SIG-M5 (cell line): Measurements from ENCODE around the gene MPPED2.
"Not testable (repeated sequence)": the region's sequence is repeated elsewhere in the genome, so short reads cannot be mapped to it uniquely, and the experiment has no call there.

Experiments used
- DNase-seq: peaks from one replicate; lab custom pipeline; 2025; lab: John Stamatoyannopoulos, UW

Gene MPPED2

GRCh38 chr11:30579415-30580175, 6.6 kb downstream of the MPPED2 start:
- DNase-seq = no peak

DNA sequence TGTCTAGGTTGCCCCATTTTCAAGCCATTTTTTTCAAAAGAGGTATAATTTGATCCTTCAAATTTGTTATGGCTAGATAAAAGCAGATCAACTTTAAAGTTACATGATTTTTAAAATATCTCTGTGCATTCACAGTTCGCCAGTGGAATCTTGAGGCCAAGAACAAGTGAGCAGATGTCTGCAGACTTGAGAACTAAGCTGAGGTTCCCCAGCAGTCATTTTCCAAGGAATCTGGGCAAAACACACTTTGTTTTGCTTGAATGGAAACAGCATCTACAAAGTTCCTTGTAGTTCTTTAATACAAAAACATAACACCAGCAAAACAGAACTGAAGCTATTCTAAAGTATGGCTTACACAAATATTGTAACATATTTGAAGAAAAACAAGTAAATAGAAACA, 7.7 kb downstream of the MPPED2 start:
- no peak for DNase-seq

DNA sequence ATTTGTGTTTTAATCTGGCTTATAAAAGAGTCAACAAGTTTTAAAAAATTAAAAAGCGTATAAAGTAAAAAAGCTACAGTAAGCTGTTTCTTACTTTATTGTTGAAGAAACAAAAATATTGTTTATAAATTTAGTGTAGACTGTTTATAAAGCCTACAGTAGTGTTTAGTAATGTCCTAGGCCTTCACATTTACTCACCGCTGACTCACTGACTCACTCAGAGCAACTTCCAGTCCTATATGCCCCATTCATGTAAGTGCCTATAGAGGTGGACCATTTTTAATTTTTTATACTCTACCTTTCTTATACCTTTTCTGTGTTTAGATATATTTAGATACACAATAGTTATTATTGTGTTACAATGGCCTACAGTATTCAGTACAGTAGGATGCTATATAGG, 12.2 kb downstream of the MPPED2 start:
- DNase-seq = no peak

DNA sequence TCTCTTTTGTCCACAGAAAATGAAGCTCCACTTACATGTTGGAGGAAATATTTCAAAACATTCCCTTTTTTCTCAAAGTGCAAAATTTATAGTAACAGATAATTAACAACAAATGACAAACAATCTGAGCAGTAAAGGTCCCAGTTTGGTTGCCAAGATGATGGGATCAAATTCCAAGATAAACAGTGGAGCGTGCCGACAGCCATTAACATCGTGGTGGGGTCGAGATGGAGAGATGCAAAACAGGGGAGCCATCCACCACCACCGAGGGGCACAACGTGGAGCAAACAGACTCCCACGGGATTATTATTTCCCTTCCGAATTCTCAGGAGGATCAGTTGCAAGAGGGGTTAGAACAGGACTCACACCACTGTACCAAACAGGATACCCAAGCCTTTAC, 17.2 kb downstream of the MPPED2 start:
- DNase-seq = no peak

- DNase-seq = no peak
These were observed 18.5 kb downstream of the MPPED2 start for GRCh38 chr11:30567644-30568043.

GRCh38 chr11:30567120-30567519, 19.0 kb downstream of the MPPED2 start:
- no peak for DNase-seq

DNA sequence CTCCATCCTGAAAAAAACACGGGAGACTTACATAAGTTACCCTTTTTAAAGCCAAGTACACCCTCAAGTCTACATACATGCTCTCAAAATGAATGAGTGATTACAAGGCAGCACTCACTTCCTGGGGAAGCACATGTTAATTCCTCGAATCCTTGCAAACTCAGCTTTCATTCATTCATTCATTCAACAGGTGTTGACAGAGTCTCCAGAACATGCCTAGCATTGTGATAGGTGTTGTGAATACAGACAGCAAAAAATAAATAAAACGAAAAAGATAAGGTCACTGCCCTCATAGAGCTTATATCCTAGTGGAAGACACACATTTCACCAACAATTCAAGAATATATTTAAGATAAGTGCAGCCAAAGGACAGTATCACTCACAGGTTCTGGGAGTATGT, 19.7 kb downstream of the MPPED2 start:
- DNase-seq = no peak

- no peak for DNase-seq
These were observed 21.1 kb downstream of the MPPED2 start for GRCh38 chr11:30565027-30565426.

- DNase-seq = no peak
These were observed 24.3 kb downstream of the MPPED2 start for GRCh38 chr11:30561691-30562415.

DNA sequence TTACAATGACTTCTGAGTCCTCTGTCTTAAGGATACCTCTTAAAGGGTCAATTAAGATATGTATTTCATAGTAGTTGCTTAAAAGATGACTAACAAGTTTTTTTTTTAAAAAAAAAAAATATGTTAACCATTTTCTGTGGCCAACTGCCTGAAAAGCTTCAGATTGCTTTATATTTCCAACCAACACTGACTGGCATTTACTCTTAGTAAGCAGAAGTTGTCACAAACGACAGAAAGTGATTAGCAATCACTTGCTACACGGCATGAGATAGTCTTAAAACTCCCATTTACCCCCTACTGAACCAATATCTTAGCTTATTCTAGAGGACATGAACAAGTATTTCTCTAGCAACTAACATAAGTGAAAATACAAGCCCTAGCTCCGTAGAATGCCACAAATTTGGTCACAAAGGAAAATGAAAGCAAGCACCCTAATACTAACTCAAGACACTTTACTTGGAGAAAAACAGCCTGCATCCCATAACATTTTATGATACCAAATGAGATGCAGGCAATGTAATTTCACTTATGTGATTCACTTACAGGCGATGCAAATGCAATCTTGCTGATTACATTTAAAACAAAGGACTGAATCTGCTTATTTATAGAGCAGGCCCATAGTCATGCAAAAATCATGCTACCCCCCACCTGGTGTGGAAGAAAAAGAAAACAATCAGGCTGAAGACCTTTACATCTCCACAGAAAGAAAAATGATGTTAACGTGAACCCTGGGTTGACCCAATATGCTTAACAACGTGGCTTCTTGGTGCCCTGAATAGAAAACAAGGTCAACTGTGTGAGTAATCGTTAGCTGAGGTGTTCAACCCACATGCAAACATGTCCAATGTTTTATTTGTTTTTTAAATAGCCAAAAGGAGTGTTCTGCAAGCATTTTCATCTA, 25.7 kb downstream of the MPPED2 start:
- no peak for DNase-seq

GRCh38 chr11:30559004-30559403, 27.1 kb downstream of the MPPED2 start:
- DNase-seq = no peak

DNA sequence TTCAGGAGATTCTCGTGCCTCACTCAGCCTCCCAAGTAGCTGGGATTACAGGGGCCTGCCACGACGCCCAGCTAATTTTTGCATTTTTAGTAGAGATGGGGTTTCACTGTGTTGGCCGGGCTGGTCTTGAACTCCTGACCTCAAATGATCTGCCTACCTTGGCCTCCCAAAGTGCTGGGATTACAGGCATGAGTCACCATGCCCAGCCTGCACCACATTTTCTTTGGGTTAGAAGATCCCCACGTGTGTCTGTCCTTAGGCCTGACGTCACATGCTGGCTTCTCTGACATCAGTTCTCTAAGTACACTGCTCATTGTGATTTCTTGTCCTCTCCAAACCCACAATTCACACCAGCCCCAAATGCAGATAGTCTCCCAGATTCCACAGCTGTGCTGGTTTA, 31.6 kb downstream of the MPPED2 start:
- not testable (repeated sequence) for DNase-seq

- DNase-seq = no peak
These were observed 32.5 kb downstream of the MPPED2 start for GRCh38 chr11:30553521-30554110.

DNA sequence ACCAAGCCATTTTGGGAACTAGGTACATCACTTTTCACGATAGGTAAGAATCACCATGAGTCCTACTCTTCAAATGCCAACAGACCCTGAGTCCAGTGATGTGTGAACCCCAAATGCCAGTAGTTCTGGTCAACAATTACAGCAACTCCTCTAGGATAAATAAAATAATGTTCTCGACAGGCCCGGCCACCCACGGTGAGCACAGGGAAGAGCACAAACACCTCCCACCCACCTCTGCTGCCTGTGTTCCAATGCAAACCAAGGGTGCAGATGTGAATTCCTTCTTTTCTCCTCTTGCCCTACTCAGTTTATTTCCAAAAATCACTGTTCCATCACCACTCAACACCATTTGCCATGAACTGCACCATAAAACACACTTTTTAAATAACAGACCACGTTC, 33.3 kb downstream of the MPPED2 start:
- no peak for DNase-seq

DNA sequence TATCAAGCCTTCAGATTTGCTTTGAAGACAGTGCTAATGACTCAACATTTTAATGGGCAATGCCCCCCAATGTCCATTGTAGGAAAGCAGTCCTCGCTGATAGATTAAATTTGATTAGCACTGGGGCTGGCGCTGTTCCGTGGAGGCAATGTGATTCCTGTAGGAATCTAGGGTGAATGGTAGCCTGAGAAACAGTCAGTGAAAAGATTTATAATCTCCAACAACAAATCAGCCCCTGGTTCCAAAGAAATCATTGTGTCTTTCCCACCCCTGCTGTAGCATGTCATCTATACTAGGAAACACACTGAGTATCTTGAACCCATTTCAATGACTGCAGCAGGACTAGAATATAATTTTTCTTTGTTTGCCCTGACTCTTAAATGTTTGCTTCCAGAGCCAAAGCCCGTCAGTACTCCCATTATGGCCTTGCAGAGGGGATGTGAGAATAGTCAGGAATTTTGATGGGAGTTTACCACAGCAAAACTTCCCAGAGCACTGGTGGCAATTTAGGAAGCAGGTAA, 36.1 kb downstream of the MPPED2 start:
- DNase-seq = no peak

DNA sequence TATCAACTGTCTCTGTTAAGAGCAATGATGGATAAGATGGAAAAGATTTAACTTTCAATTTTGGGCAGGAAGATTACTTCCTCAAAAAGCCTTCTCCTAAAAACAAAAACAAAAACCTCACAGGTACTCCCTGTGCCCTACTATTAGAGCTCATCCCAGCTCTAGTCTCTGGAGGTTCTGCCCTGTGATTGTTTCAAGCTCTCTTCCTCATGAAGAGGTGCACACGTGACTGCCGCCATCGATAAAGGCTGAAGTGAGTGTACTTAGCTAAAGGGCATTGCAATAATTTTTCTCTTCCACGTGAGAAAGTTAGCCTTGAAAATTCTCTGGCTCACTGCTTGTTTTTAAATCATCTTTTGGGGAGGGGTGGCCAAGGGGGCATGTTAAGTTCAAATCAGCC, 36.6 kb downstream of the MPPED2 start:
- DNase-seq = no peak

DNA sequence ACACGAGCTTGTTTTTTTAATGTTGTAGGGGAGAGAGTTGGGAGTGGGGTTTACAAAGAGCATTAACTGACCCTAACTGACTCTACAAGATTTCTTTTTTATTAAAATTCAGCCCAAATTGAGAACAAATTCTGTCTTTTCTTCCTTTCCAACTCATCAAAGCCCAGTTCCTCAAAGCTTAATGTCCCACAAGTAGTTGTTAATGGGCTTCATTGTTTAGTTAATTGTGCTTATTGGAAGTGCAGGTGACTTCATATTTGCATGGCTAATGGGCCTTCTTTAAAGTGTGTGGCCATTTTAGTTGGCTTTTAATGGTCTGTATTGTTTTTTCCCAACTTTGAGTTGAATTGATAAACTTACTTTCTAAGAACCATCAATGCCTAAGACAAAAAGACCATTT, 39.8 kb downstream of the MPPED2 start:
- DNase-seq = no peak

GRCh38 chr11:30545507-30545906, 40.6 kb downstream of the MPPED2 start:
- no peak for DNase-seq

DNA sequence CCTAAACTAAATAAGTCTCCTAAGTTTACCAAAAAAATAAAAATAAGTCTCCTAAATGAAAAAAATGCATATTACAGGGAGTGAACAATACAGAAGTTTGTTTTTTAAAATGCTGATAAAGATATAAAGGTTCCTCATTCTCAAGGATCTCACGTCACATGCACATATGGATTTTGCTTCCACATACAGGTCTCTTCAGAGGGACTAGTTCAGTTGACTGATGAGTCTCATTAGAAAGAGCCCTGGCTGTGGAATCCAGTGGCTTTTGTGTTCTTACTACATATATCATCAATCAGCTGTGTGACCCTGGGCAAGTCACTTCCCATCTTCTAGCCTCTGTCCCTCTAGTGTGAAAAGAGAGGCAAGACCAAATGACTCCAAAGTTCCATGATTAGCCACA, 43.1 kb downstream of the MPPED2 start:
- no peak for DNase-seq

DNA sequence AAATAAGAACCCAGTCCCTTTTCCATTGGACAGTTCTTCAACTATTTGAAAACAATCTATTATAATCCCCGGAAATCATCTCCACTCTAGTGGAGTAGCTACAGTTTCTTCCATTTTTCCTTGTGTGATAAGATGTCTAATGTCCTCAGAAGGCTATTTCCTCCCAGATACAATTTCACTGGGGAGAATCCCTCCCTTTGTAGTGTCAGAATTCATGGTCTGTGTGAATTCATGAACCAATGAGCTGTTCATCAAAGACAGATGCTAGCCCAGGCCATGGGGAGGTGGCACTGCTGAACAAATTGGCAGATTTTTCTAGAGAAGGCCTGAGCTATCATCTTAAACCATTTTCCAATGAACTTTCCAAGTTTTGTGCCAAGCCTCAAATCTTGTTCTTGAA, 45.4 kb downstream of the MPPED2 start:
- DNase-seq = no peak

GRCh38 chr11:30538251-30538650, 47.9 kb downstream of the MPPED2 start:
- DNase-seq = no peak

DNA sequence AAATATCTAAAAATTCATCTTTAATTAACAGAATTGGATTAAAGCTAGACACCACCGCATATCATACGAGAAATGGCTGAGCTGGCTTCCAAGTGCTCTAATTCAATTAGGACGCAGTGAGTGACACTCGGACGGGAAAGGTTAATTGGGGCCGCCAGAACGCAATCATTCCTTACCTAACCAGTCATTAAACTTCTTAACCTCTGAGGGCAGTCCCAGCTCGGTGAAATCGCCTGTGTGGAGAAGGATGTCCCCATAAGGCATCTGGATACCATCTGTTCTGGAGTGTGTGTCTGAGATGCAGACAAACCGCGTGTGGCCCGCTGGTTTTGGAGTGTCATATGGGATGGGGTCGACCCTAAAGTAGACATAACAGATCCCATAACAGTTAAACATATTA, 50.3 kb downstream of the MPPED2 start:
- DNase-seq = no peak
